ENCODE results near the gene AADAT. TPM values are rescaled to one million over a fixed set of nuclear protein-coding genes. Genes with fewer than 3 reads are reported as not detected.

Gene AADAT
- total RNA-seq, 2 donors from 2014 or later, result 16.2 to 31.2 TPM

DNA sequence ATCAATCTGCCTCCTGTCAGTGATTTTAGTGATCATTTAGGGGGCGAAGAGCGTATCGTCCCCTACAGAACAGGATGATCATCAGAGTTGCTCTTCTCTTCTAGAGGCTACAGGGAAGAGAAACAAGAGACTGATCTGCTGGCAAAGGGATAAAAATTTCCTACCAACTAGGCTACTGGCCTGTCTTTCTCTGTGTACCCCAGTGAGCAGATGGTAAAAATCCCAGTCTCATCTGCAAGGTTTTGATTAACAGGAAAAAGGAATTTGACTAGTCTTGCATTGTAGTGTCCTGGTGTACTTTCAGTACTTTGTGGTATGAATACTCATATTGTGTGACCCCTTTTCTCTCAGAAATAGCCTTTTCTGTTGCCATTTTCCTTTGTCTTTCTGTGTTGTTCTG is 21.8 kb upstream of the AADAT start:
- 93% methylated on average over 3 of the region's 3 CpGs for WGBS
- DNase-seq (ENCODE audit: low spot score), result no peak
- Histone ChIP-seq H3K36me3 (no peaks in the 10 kb centered on the region), H3K27ac (no peak overlapping the region), H3K4me1 (replicated peaks) (no peaks in the 10 kb centered on the region), H3K9me3 (no peaks in the 10 kb centered on the region), H3K27me3 (replicated peaks; ENCODE audit: insufficient read depth) (no peaks in the 10 kb centered on the region), H3K4me3 (no peak overlapping the region)
- intact Hi-C loops (cut with DNase I), result no loop called here
- TF ChIP-seq POLR2A (IDR thresholded peaks at IDR 0.05), result no peak
- TF ChIP-seq, protein P1, sequence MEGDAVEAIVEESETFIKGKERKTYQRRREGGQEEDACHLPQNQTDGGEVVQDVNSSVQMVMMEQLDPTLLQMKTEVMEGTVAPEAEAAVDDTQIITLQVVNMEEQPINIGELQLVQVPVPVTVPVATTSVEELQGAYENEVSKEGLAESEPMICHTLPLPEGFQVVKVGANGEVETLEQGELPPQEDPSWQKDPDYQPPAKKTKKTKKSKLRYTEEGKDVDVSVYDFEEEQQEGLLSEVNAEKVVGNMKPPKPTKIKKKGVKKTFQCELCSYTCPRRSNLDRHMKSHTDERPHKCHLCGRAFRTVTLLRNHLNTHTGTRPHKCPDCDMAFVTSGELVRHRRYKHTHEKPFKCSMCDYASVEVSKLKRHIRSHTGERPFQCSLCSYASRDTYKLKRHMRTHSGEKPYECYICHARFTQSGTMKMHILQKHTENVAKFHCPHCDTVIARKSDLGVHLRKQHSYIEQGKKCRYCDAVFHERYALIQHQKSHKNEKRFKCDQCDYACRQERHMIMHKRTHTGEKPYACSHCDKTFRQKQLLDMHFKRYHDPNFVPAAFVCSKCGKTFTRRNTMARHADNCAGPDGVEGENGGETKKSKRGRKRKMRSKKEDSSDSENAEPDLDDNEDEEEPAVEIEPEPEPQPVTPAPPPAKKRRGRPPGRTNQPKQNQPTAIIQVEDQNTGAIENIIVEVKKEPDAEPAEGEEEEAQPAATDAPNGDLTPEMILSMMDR (IDR thresholded peaks at IDR 0.05), result no peak
- TF ChIP-seq POLR2AphosphoS5 (IDR thresholded peaks at IDR 0.05), result no peak

DNA sequence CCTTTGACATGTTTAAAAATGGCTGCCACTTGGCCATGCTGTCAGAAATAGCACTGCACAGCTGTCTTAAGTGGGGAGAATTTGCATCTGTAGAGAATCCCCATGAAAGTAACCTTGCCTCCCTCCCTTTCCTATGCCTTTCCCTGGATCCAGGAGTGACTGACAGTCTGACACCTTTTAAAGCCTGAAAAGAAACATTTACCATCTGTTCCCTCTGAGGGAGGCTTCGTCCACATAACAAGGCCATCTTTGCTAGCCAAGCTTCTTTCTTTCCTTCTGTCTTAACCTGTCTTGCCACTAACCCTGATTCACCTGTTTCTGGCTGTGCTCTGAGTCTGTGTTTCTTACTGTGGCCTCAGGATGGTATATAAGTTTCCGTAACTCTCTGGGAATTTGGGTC is 21.3 kb upstream of the AADAT start:
- WGBS, result 82% methylated on average over 2 of the region's 2 CpGs

DNA sequence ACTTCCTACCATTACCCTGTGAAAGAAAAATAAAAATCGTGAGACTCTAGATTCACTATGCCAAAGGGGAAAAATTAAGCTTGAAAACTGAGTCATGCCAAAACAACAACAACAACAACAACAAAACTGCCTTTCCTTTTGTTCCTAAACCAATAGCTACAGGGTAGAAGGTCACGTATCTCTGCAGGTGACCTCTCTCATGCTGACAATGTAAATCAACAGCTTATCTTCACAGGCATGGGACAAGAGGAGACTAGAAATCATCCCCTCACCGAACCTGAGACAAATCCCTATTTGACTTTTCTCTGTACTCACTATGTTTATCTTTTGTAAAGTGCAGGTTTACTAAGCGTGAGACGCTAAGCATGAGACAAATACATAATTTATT is 20.5 kb upstream of the AADAT start:
- WGBS, result 41% methylated on average over 5 of the region's 5 CpGs
- H3K4me3 ChIP-seq, result no peak overlapping the region
- intact Hi-C loops (cut with DNase I), result no loop called here
- no peaks in the 10 kb centered on the region for H3K4me1 ChIP-seq (replicated peaks)
- no peak for TF ChIP-seq POLR2A (IDR thresholded peaks at IDR 0.05)
- no peak for TF ChIP-seq POLR2AphosphoS5 (IDR thresholded peaks at IDR 0.05)
- TF ChIP-seq, protein P1 (IDR thresholded peaks at IDR 0.05), result no peak
- no peak for DNase-seq (ENCODE audit: low spot score)
- H3K27me3 ChIP-seq (replicated peaks; ENCODE audit: insufficient read depth), result no peaks in the 10 kb centered on the region
- H3K36me3 ChIP-seq, result no peaks in the 10 kb centered on the region
- H3K27ac ChIP-seq, result no peak overlapping the region
- no peaks in the 10 kb centered on the region for H3K9me3 ChIP-seq

More for the DNA sequence above, 21.3 kb upstream of the AADAT start:
- intact Hi-C loops (cut with DNase I), result no loop called here
- Histone ChIP-seq H3K36me3 (no peaks in the 10 kb centered on the region), H3K27ac (no peak overlapping the region), H3K4me1 (replicated peaks) (no peaks in the 10 kb centered on the region), H3K9me3 (no peaks in the 10 kb centered on the region), H3K4me3 (no peak overlapping the region), H3K27me3 (replicated peaks; ENCODE audit: insufficient read depth) (no peaks in the 10 kb centered on the region)
- TF ChIP-seq, protein P1 (IDR thresholded peaks at IDR 0.05), result no peak
- TF ChIP-seq POLR2A (IDR thresholded peaks at IDR 0.05), result no peak
- no peak for DNase-seq (ENCODE audit: low spot score)

DNA sequence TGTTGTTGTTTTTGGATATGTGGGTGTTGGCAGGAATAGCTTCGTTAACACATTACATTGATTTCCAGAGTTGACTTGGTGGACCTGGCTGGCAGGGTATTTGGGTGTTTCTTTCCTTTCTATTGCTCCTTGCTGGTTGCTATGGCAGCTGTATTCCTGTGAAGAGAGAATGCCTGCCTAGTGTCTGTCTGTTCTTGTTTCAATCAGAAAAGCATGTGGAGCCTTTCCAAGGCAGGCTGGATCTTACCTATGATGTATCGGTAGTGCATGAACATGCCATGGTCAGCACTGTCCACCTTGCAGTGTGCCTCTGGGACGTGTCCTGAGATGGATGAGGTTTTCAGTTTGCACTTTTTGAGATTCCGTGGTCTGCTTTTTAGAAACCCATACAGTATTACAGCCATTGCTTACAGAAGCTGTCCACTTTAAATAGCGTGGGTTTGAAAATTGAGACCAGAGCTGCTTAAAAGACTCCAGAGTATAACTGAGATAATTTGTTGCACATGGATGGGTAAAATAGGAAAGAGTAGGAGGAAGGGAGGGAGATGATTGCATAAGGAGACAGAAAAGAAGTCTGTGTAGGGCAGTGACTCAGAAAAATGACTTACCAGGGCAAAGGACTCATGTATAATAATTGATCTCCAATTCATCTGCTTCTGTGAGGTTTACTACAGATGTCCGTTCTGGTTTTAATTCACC is 20.0 kb upstream of the AADAT start:
- no peak for DNase-seq (ENCODE audit: low spot score)
- Histone ChIP-seq H3K4me3 (no peak overlapping the region), H3K4me1 (replicated peaks) (no peaks in the 10 kb centered on the region), H3K36me3 (no peaks in the 10 kb centered on the region), H3K27ac (no peak overlapping the region), H3K9me3 (no peaks in the 10 kb centered on the region), H3K27me3 (replicated peaks; ENCODE audit: insufficient read depth) (no peaks in the 10 kb centered on the region)
- WGBS, result 40% methylated on average over 6 of the region's 6 CpGs
- TF ChIP-seq POLR2A (IDR thresholded peaks at IDR 0.05) (no peak), POLR2AphosphoS5 (IDR thresholded peaks at IDR 0.05) (no peak)
- TF ChIP-seq, protein P1 (IDR thresholded peaks at IDR 0.05), result no peak
- intact Hi-C loops (cut with DNase I), result no loop called here

DNA sequence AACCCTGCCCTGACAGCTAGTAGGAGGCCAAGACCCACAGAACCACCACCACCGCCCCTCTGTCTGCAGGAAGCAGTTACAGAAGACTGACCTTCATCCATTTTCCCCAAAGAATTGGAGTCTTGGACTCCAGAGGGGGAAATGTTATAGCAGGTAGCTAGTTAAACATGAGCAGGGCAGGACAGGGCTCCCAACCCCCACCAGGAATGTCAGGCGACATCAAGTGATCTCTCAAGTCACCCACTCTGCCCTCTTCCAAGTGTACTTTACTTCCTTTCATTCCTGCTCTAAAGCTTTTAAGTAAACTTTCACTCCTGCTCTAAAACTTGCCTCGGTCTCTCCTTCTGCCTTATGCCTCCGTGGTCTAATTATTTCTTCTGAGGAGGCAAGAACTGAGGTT is 17.1 kb upstream of the AADAT start:
- no peak for DNase-seq (ENCODE audit: low spot score)
- no peak overlapping the region for H3K4me3 ChIP-seq
- intact Hi-C loops (cut with DNase I), result no loop called here
- H3K4me1 ChIP-seq (replicated peaks), result no peaks in the 10 kb centered on the region
- H3K27me3 ChIP-seq (replicated peaks; ENCODE audit: insufficient read depth), result no peaks in the 10 kb centered on the region
- 69% methylated on average over 4 of the region's 4 CpGs for WGBS
- H3K9me3 ChIP-seq, result no peaks in the 10 kb centered on the region
- H3K27ac ChIP-seq, result no peak overlapping the region
- TF ChIP-seq POLR2AphosphoS5 (IDR thresholded peaks at IDR 0.05) (no peak), POLR2A (IDR thresholded peaks at IDR 0.05) (no peak)
- TF ChIP-seq, protein P1 (IDR thresholded peaks at IDR 0.05), result no peak
- H3K36me3 ChIP-seq, result no peaks in the 10 kb centered on the region
